HG02970 (cell line): Measurements from ENCODE around the gene BTBD6.

Experiments
- ATAC-seq: cut with Tn5 transposase; IDR thresholded peaks from one replicate; pipeline ENCODE4 v1.9.1; 2021; ENCODE audit warnings: mild to moderate bottlenecking, moderate library complexity, moderate number of reproducible peaks; ENCODE audit not compliant: unreplicated experiment, low FRiP score

BTBD6 gene

DNA sequence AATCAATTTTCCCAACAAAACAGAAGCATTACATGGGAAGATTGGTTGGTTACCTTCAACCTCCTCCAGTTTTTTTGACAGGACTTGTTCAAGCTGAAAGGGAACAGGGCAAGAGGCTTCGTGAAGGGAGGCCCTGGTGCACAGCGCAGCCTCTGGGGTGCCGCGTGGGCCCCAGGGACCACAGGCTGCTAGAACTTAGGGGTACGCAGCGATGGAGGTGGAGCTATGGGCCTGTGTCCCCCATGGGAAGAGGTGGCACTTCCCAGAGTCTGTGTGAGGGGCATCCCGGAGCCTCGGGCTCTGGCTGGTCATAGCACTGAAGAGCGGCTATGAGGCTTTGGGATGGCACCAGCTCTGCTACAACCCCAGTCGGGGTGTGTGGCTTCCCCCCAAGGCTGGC lies 22.1 kb upstream of the BTBD6 start:
- ATAC-seq, result no peak

DNA sequence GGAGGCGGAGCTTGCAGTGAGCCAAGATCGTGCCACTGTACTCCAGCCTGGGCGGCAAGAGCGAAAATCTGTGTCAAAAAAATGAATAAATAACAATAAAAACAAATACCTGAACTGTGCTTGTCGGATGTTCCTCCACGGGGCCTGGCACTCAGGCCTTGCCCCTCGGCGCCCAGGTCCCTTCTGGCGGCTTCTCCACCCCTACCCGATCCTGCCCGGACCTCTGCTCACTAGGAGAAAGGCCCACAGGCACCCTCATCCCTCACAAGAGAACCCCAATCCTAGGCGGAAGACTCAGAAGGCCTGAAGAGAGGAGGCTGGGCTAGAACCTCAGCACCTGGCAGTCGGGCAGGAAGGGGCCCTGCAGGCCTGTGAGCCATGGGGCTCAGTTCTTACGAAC lies 21.0 kb upstream of the BTBD6 start:
- no peak for ATAC-seq

DNA sequence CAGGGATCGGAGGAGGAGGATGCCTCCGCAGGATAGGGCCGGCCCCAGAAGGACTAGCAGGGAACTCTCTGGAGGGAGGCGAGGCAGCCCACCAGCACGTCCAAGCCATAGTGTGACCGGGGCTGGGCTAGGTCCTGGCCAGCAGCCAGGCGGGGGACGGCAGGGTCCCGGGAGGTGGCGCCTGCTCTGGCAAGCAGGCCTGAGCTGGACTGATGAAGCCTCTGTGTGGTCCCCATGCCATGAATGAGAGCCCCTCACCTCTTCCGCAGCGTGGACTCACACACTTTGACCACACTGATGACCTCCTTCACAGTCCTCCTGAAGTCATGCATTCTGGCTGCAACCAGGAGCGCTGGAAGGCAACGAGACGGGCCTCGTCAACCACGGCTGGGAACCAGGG lies 19.8 kb upstream of the BTBD6 start:
- no peak for ATAC-seq

DNA sequence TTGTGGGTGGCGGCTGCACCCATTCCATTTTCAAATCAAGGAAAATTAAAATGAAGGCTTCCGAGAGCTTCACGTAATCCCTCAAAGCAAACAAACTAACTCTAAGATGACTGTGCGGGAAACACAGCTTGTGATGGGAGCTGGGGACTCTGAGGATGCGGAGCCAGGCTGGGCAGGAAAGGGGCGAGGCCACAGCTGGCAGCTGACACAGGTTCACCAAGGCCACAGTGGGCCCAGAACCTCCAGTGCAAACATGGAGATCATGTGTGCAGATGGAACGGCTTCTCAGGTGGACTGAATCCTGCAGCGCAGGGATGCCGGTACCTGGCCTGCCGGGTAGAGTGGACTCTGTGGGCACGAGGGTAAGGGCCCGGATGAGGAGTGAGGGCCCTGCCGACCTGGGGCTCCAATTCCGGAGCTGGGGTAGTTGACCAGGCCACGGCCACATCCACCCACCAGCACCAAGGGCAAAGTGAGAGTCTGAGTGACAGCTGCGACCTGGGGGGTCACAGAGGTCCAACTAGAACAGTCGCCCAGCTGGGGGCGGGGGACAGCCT lies 19.2 kb upstream of the BTBD6 start:
- ATAC-seq, result no peak

DNA sequence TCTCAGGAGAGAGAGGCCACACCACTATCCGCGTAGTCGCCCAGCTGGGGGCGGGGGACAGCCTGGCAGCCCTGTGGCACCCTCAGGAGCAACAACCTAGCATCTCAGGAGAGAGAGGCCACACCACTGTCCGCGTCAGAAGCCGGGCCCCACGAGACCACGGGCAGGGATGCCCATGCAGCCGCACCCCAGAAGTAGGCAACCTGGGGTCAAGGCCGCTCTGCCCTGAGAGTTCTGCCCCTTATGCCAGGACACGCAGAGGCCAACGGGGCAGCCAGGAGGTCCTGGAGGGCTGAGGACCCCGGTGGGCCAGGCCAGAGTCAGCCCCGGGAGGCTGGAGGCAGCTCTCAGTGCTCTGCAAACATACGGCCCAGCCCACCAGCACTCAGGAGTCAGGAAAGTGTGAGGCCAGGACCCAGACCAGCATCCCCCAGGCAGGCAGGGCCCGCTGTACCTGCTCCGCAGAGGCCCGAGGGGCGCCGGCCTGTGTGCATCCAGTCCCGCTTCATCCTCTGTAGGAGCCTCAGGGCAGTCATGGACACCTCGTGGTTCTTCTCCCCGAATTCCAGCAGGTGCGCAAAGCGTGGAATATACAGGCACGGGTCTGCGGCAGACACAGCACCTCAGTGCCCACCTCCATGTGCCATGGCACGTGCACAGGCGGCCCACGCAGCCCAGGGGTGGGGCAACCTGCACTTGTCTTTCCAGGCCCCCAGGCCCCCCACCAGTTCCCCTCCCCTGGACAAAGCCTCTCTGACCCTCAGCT lies 7.3 kb upstream of the BTBD6 start:
- no peak for ATAC-seq

GRCh38 chr14:105241641-105242040 lies 6.7 kb upstream of the BTBD6 start:
- ATAC-seq, result no peak

- ATAC-seq, result no peak
Measured at GRCh38 chr14:105244334-105244733, 4.0 kb upstream of the BTBD6 start.

- ATAC-seq, result no peak
Measured at GRCh38 chr14:105247026-105247425, 1.3 kb upstream of the BTBD6 start.

DNA sequence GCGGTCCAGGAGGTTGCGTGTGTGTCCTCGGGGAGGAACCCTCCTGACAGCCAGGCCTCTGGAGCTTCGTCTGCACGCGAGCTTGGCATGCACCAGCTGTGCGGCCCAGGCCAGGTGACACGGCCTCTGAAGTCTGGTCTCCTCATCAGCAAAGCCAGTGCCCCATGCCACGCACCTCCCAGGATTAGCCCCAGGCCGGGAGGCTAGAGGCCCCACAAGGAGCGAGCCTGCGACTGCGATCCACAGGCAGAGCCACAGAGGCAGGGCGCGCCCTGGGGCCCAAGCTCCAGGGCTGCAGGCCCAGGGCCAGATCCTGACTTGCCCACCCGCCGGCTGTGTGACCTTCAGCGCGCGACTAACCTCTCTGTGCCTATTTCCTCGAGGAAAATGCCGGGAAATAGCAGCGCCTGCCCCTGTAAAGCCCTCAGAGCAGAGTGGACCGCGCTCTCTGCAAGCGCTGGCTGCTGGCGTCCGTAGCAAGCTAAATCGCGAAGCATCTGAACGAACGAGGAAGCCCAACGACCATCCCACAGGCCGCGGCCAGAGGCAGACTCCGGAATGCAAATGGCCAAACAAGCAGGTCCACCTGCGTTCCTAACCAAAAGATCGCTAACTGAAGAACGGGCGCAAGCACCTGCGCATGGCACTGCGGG lies 492 bp upstream of the BTBD6 start:
- ATAC-seq, result no peak

GRCh38 chr14:105249182-105250007 lies 1.1 kb downstream of the BTBD6 start:
- ATAC-seq, result no peak

GRCh38 chr14:105250008-105250366 lies 1.7 kb downstream of the BTBD6 start:
- ATAC-seq, result no peak

DNA sequence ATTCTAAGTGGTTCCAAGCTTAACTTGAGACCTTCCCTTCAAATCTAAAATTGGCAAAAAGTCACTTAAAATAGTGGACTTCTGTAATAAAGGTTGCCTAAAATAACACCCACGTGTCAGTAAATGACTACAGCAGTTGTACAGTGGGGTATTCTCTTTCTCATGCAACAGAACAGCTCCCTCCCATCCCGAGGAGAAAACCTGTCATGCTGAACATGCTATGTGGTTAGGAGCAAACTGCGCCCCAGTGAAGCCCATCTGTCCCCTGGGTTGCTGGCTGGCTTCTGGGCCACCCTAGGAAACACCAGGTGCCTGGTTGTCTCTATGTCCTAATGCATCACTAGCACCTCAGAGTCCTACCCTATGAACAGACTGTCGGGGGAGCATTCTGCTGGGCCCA lies 2.7 kb downstream of the BTBD6 start:
- ATAC-seq, result no peak

DNA sequence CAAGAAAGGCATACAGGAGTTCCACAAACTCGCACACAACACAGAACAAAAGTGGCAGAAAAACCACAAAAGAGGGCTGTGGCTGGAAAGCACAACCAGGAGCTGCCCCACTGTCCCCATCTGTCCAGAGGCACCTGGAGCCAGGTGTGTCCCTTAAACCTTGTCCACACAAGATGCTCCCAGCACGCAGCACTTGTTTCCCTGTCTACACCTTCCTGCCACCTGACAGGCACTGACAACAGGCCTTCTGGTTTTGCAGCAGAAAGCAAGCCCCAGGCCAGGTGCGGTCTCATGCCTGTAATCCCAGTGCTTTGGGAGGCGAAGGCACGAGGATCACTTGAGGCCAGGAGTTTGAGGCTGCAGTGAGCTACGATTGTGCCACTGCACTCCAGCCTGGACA lies 3.6 kb downstream of the BTBD6 start:
- no peak for ATAC-seq

DNA sequence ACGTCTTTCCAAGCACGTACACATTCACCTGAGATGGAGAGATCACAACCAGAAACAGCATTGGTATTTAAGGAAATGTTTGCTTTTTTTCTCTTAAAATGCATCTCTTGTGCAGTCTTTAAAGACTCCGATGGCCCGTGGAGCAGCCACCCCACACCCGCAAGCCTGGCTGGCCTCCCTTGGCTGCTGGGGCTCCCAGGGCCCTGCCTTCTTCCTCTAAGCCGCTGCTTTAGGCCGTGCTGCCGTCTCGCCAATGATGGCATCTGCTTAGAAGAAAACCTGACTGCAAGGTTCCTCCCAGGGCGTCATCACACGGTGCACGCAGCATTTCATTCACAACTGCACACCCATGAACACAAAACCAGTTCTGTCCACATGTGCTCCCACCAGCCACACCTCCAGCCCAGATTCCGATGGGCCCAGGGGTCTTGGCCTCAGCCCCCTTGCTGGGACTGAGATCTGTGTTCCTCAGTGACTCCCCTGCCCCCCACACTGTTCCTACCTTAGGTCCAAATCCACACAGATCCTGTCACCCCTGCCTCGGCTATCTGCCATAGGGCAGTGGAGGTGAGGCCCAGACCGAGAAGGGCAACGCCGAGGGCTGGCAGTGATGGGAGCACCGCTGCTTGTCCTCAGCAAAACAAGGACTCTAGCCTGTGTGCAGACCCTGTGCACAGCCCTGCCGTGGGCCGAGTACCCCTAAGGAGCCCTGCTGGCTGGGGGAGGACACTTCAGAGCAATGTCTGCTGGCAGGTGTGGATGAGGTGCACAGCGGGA lies 4.4 kb downstream of the BTBD6 start:
- no peak for ATAC-seq

DNA sequence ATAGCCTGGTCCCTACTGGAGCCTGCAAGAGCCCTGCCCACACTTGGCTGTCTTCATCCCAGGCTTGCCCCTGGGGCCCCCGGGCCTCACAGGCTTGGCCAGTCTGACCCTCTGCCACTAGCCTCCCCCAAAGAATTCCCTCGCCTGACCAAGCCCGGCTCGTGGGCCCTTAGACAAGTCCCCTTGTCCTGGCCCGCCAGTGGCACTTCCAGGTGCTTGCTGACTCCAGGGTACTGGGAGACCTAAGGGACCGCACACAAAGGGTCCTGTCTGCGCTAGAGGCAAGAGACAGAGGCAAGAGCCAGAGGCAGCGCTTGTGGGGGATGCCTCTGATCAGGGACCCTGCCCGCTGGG lies 5.0 kb downstream of the BTBD6 start:
- ATAC-seq, result no peak

GRCh38 chr14:105255021-105255507 lies 6.7 kb downstream of the BTBD6 start:
- ATAC-seq, result no peak

DNA sequence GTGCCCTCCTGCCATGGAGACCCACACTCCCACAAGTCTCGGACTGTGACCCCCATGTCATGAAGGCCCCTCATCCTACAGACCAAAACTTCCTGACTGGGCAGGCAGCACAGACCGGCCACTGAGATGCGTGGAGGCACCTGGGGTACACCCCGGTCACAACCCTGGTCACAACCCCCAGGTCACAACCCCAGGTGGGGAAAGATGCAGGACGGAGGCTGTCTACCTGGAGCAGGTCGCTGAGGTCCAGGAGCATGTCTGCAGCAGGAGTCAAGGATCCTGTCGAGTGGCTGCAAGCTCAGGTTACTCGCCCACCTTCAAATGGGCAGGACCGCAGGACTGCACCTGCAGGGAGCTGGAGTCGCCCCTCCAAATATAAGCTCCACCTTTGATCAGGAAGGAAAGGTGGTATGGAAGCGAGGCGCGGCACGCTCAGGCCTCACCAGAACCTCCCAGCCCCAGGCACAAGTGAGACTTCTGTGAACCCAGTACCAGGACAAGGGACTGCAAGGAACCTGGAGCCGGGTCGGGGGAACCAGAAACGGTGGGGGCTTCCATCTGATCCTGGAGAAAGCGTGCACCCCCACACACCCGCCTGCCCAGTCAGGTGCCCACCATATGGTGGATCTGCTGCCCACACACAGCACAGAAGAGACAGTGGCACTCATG lies 8.1 kb downstream of the BTBD6 start:
- ATAC-seq, result no peak

- ATAC-seq, result no peak
Measured at GRCh38 chr14:105257464-105257863, 9.1 kb downstream of the BTBD6 start.

GRCh38 chr14:105258846-105259245 lies 10.5 kb downstream of the BTBD6 start:
- ATAC-seq, result no peak

DNA sequence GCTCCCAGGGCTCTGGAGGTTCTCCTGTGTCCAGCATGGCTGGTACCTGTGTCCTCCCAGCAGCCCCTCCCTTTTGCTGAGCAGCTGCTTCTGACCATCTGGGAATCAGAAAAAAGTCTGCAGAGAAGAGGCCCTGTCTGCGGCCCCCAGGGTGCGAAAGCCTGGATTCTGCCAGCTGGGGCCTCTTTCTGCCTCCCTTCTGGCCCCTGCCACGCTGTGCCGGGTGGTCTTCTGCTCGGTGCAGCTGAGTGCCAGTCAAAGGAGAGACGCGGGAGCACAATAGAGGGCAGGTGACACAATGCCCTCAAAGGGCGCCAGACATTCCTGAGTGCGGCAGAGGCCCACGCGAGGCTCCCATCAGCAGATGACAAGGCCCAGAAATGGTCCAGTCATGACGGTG lies 12.6 kb downstream of the BTBD6 start:
- ATAC-seq, result no peak
